Stomach smooth muscle (tissue), 2 donors: Measurements from ENCODE around the gene ZNF594.
"Not testable (repeated sequence)": the region's sequence is repeated elsewhere in the genome, so short reads cannot be mapped to it uniquely, and the experiment has no call there.

Source experiments
- H3K27ac ChIP-seq: one replicate; pipeline ENCODE4 v1.7.0; 2013; ENCODE audit warnings: mild to moderate bottlenecking, low read length, inconsistent platforms
- H3K27me3 ChIP-seq, 2 donors: one replicate each; pipeline ENCODE4 v1.7.0; 2013; ENCODE audit warnings: low read length in 2 of 2; ENCODE audit not compliant: insufficient read depth in 2 of 2, control insufficient read depth in 1 of 2
- H3K36me3 ChIP-seq, 2 donors: one replicate each; pipeline ENCODE4 v1.7.0; 2013; ENCODE audit warnings: low read length in 2 of 2; ENCODE audit not compliant: control insufficient read depth in 2 of 2, insufficient read depth in 2 of 2
- H3K4me1 ChIP-seq: one replicate; pipeline ENCODE4 v1.7.0; 2013; ENCODE audit warnings: low read length; ENCODE audit not compliant: control insufficient read depth, insufficient read depth
- H3K4me3 ChIP-seq, 2 donors: one replicate each; pipeline ENCODE4 v1.7.0; 2013; ENCODE audit warnings: low read length in 2 of 2
- H3K9ac ChIP-seq, 2 donors: one replicate each; pipeline ENCODE4 v1.7.0; 2013; ENCODE audit warnings: low read length in 2 of 2, mild to moderate bottlenecking in 1 of 2
- H3K9me3 ChIP-seq, 2 donors: one replicate each; pipeline ENCODE4 v1.7.0; 2013; ENCODE audit warnings: low read length in 2 of 2; ENCODE audit not compliant: control insufficient read depth in 2 of 2
- donor health status: healthy.
- donor health status: Pancreatic carcinoma.

ZNF594 gene

GRCh38 chr17:5164436-5164835, 27.2 kb downstream of the ZNF594 start:
- no peak overlapping the region for H3K27ac ChIP-seq
- no peaks in the 10 kb centered on the region for H3K36me3 ChIP-seq
- H3K27me3 ChIP-seq = no peaks in the 10 kb centered on the region
- H3K9ac ChIP-seq = no peak overlapping the region
- H3K4me1 ChIP-seq = no peaks in the 10 kb centered on the region
- H3K4me3 ChIP-seq = no peak overlapping the region
- no peaks in the 10 kb centered on the region for H3K9me3 ChIP-seq

- not testable (repeated sequence) for H3K27me3 ChIP-seq, H3K4me3 ChIP-seq, H3K36me3 ChIP-seq, H3K9me3 ChIP-seq, H3K27ac ChIP-seq, H3K9ac ChIP-seq, H3K4me1 ChIP-seq
Observed at GRCh38 chr17:5161793-5162192, 29.9 kb downstream of the ZNF594 start.

- H3K9ac ChIP-seq, H3K36me3 ChIP-seq, H3K9me3 ChIP-seq, H3K4me1 ChIP-seq, H3K4me3 ChIP-seq, H3K27ac ChIP-seq, H3K27me3 ChIP-seq: not testable (repeated sequence)
Observed at GRCh38 chr17:5160702-5161101, 31.0 kb downstream of the ZNF594 start.

GRCh38 chr17:5146122-5146521, 45.5 kb downstream of the ZNF594 start:
- not testable (repeated sequence) for H3K4me3 ChIP-seq, H3K9ac ChIP-seq, H3K9me3 ChIP-seq, H3K36me3 ChIP-seq, H3K27me3 ChIP-seq, H3K27ac ChIP-seq, H3K4me1 ChIP-seq

- not testable (repeated sequence) for H3K36me3 ChIP-seq, H3K4me3 ChIP-seq, H3K27me3 ChIP-seq, H3K4me1 ChIP-seq, H3K9ac ChIP-seq, H3K9me3 ChIP-seq, H3K27ac ChIP-seq
Observed at GRCh38 chr17:5142877-5143276, 48.8 kb downstream of the ZNF594 start.

- H3K27ac ChIP-seq = no peak overlapping the region
- no peak overlapping the region for H3K9ac ChIP-seq
- no peak overlapping the region for H3K4me3 ChIP-seq
- H3K27me3 ChIP-seq = no peaks in the 10 kb centered on the region
- H3K9me3 ChIP-seq = no peaks in the 10 kb centered on the region
- H3K36me3 ChIP-seq = no peaks in the 10 kb centered on the region
- H3K4me1 ChIP-seq = no peaks in the 10 kb centered on the region
Observed at GRCh38 chr17:5139458-5139732, 52.3 kb downstream of the ZNF594 start.

- H3K4me3 ChIP-seq = no peak overlapping the region
- H3K9ac ChIP-seq = no peak overlapping the region
- H3K9me3 ChIP-seq = no peaks in the 10 kb centered on the region
- H3K27ac ChIP-seq = no peak overlapping the region
- no peaks in the 10 kb centered on the region for H3K4me1 ChIP-seq
- H3K36me3 ChIP-seq = no peaks in the 10 kb centered on the region
- no peaks in the 10 kb centered on the region for H3K27me3 ChIP-seq
Observed at GRCh38 chr17:5138616-5139457, 52.8 kb downstream of the ZNF594 start.

GRCh38 chr17:5138198-5138544, 53.5 kb downstream of the ZNF594 start:
- not testable (repeated sequence) for H3K4me1 ChIP-seq, H3K36me3 ChIP-seq, H3K27ac ChIP-seq, H3K9ac ChIP-seq, H3K9me3 ChIP-seq, H3K27me3 ChIP-seq, H3K4me3 ChIP-seq

- not testable (repeated sequence) for H3K4me3 ChIP-seq, H3K4me1 ChIP-seq, H3K27ac ChIP-seq, H3K36me3 ChIP-seq, H3K27me3 ChIP-seq, H3K9me3 ChIP-seq, H3K9ac ChIP-seq
Observed at GRCh38 chr17:5137511-5138197, 54.0 kb downstream of the ZNF594 start.

GRCh38 chr17:5136580-5137412, 54.9 kb downstream of the ZNF594 start:
- not testable (repeated sequence) for H3K9ac ChIP-seq, H3K4me1 ChIP-seq, H3K36me3 ChIP-seq, H3K4me3 ChIP-seq, H3K27ac ChIP-seq, H3K27me3 ChIP-seq, H3K9me3 ChIP-seq
